Adrenal gland (tissue), 12 donors: ENCODE data around the gene C2CD3. TPM values are rescaled to one million over a fixed set of nuclear protein-coding genes. Genes with fewer than 3 reads are reported as not detected.
"Not testable (repeated sequence)": the region's sequence is repeated elsewhere in the genome, so short reads cannot be mapped to it uniquely, and the experiment has no call there.

ENCODE experiments used
- DNase-seq, 7 donors: peaks; one replicate each; pipeline ENCODE4 v3.0.0-alpha.2; 2019 to 2020
- H3K27ac ChIP-seq, 5 donors: fragments of 200-600 bp; sonication (generic) in 4 of 5; 1 replicate in 3 of 5; 2 replicates in 2 of 5; pipeline versions ENCODE4 v1.5.1 to v1.8.0; 2016 to 2020; ENCODE audit warnings: mild to moderate bottlenecking in 1 of 5
- H3K27me3 ChIP-seq: fragments of 200-600 bp; 2 replicates; pipeline ENCODE4 v1.8.0; 2021
- H3K36me3 ChIP-seq, 2 donors: fragments of 200-600 bp; replicated peaks in 1 of 2; 1 replicate in 1 of 2; 2 replicates in 1 of 2; pipeline versions ENCODE4 v1.5.1 to v1.8.0; 2018 to 2022
- H3K4me1 ChIP-seq, 2 donors: fragments of 200-600 bp; replicated peaks in 1 of 2; 1 replicate in 1 of 2; 2 replicates in 1 of 2; pipeline versions ENCODE4 v1.5.1 to v1.8.0; 2018 to 2021
- H3K4me3 ChIP-seq, 4 donors: fragments of 200-600 bp; sonication (generic) in 3 of 4; one replicate each; pipeline ENCODE4 v1.5.1; 2016 to 2018
- H3K9me3 ChIP-seq, 3 donors: fragments of 200-600 bp; sonication (generic) in 1 of 3; replicated peaks in 1 of 3; 1 replicate in 2 of 3; 2 replicates in 1 of 3; pipeline versions ENCODE4 v1.5.1 to v1.8.0; 2016 to 2021
- POLR2A ChIP-seq, 2 donors: fragments of 450-650 bp; IDR thresholded peaks; one replicate each; pipeline ENCODE4 v1.6.1; 2017; ENCODE audit warnings: antibody characterized with exemption in 2 of 2, mild to moderate bottlenecking in 2 of 2, moderate library complexity in 1 of 2
- WGBS, 4 donors: extraction: QIAGEN DNeasy Blood & Tissue Kit in 2 of 4; methylation state at CpG; one replicate each; pipeline versions ENCODE4 v1.1.5 to v1.1.7; 2013 to 2017; 5-methylcytosine and 5-hydroxymethylcytosine counted together
- intact Hi-C, 2 donors: fragments of 100-400 bp; cut with DNase I; formaldehyde crosslinking; loops; one replicate each; pipeline versions ENCODE4 v1.14.1 to v1.15.0; 2022 to 2023
- polyA plus RNA-seq, 3 donors: library from polyadenylated mRNA; stranded (reverse); fragments of 200-250 nt in 2 of 3; fragments of 350-450 nt in 1 of 3; fragmentation: Illumina TruSeq in 1 of 3; extraction: RNeasy Lipid Tissue Mini Kit (QIAGEN cat#74804) in 1 of 3; gene quantifications; one replicate each; pipeline ENCODE4 v1.2.3, GENCODE V29; 2013 to 2014
- total RNA-seq, 9 donors: library from RNA; depleted of rRNA in 4 of 9; stranded (reverse); fragments of >200 nt in 4 of 9; fragments of 120-200 nt in 1 of 9; fragmentation: NEBNext Ultra II Directional in 1 of 9; extraction: Animal tissue kit (Norgen Biotek cat#: 25700) in 1 of 9; gene quantifications; one replicate each; pipeline versions ENCODE4 v1.1.0 to v1.2.4, GENCODE V29; 2013 to 2023
- TF ChIP-seq, protein P1 (sequence below), 6 experiments: fragments of 450-650 bp in 4 of 6; fragments of 200-600 bp in 2 of 6; sonication (generic) in 1 of 6; IDR thresholded peaks; 1 replicate in 5 of 6; 2 replicates in 1 of 6; pipeline versions ENCODE4 v1.5.1 to v1.8.0; 2016 to 2021; ENCODE audit warnings: antibody characterized with exemption in 6 of 6, mild to moderate bottlenecking in 2 of 6, moderate library complexity in 1 of 6
- donor health status: healthy with polysubstance abuse.
- donor health status: Bipolar disorder and iron deficiency.
- donor health status: DM: yes; HTN: yes; CAD: no.
- donor health status: DM: no; HTN: no; CAD: no.
- donor health status: DM: no; HTN: no; CAD: no.
- donor health status: DM: yes; HTN: yes; CAD: no.

Gene C2CD3
- total and polyA plus RNA-seq, 12 donors: 14.5 to 42.8 (median 25.5) TPM

DNA sequence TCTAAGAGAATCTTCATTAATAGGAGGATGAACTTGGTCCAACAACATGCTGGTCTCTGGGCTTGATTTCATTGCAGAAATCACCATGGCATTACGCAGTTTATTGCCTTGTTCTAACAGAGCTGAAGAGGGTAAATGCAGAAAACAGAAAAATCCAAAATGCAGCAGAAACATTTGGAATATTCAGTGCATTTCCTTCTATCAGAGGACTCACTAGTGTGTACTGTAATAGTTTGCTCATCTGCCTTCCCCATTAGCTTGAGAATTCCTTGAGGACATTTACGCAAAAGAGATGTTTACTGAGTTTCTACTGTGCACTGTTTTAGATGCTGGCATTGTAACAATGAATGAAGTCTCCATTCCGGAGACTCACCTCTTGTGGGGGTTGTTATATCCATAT, 37.4 kb downstream of the C2CD3 start:
- Histone ChIP-seq H3K9me3 (no peaks in the 10 kb centered on the region), H3K4me1 (peaks cover 6 to 8% of the 10 kb centered on the region in 2 donors), H3K36me3 (peaks cover 0 to 12% of the 10 kb centered on the region in 2 donors), H3K27me3 (no peaks in the 10 kb centered on the region), H3K4me3 (no peak overlapping the region), H3K27ac (no peak overlapping the region)
- no peak for DNase-seq
- no peak for TF ChIP-seq POLR2A (IDR thresholded peaks at IDR 0.05)
- TF ChIP-seq, protein P1, sequence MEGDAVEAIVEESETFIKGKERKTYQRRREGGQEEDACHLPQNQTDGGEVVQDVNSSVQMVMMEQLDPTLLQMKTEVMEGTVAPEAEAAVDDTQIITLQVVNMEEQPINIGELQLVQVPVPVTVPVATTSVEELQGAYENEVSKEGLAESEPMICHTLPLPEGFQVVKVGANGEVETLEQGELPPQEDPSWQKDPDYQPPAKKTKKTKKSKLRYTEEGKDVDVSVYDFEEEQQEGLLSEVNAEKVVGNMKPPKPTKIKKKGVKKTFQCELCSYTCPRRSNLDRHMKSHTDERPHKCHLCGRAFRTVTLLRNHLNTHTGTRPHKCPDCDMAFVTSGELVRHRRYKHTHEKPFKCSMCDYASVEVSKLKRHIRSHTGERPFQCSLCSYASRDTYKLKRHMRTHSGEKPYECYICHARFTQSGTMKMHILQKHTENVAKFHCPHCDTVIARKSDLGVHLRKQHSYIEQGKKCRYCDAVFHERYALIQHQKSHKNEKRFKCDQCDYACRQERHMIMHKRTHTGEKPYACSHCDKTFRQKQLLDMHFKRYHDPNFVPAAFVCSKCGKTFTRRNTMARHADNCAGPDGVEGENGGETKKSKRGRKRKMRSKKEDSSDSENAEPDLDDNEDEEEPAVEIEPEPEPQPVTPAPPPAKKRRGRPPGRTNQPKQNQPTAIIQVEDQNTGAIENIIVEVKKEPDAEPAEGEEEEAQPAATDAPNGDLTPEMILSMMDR (IDR thresholded peaks at IDR 0.05): no peak
- intact Hi-C loops: no loop called here
- 95 to 98% (median 97%) methylated on average over 3 of the region's 3 CpGs for WGBS, 4 donors

DNA sequence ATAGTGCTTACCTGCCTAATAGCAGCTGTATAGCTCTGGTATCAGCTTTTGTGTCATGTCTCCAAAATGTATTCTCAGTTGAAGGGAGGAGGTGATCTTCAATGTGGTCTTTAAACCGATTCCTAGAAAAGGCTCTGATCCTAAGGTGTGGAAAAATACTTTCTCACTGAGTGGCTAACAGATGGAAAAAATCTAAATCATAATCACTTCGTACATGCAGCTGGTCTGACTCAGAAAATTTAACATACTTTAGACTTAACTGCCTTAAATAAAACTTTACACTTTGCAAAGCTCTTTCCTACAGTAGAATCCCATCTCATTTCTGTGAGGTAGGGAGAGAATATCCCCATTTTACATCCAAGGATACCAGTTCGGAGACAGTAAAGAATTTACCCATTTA, 38.0 kb downstream of the C2CD3 start:
- Histone ChIP-seq H3K36me3 (peaks cover 0 to 12% of the 10 kb centered on the region in 2 donors), H3K4me1 (peaks cover under 1 to 2% of the 10 kb centered on the region in 2 donors), H3K4me3 (no peak overlapping the region), H3K27me3 (no peaks in the 10 kb centered on the region), H3K27ac (no peak overlapping the region), H3K9me3 (no peaks in the 10 kb centered on the region)
- DNase-seq: no peak
- TF ChIP-seq, protein P1 (IDR thresholded peaks at IDR 0.05): no peak
- no peak for TF ChIP-seq POLR2A (IDR thresholded peaks at IDR 0.05)
- intact Hi-C loops: no loop called here
- whole genome bisulfite sequencing, 4 donors: 85 to 97% (median 91%) methylated on average over 3 of the region's 3 CpGs

DNA sequence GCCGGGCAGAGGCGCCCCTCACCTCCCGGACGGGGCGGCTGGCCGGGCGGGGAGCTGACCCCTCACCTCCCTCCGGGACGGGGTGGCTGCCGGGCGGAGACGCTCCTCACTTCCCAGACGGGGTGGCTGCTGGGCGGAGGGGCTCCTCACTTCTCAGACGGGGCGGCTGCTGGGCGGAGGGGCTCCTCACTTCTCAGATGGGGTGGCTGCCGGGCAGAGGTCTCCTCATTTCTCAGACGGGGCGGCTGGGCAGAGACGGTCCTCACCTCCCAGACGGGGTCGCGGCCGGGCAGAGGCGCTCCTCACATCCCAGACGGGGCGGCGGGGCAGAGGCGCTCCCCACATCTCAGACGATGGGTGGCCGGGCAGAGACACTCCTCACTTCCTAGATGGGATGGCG, 41.7 kb downstream of the C2CD3 start:
- WGBS, 4 donors: 94 to 99% (median 98%) methylated on average over 9 to 21 of the region's 33 CpGs; no CpG with 5 or more reads in 1 of the 4 donors
- intact Hi-C loops, DNase-seq, H3K4me1 ChIP-seq, H3K27ac ChIP-seq, H3K4me3 ChIP-seq, H3K9me3 ChIP-seq, H3K27me3 ChIP-seq: not testable (repeated sequence)
- H3K36me3 ChIP-seq: peaks cover 0 to 12% of the 10 kb centered on the region in 2 donors

DNA sequence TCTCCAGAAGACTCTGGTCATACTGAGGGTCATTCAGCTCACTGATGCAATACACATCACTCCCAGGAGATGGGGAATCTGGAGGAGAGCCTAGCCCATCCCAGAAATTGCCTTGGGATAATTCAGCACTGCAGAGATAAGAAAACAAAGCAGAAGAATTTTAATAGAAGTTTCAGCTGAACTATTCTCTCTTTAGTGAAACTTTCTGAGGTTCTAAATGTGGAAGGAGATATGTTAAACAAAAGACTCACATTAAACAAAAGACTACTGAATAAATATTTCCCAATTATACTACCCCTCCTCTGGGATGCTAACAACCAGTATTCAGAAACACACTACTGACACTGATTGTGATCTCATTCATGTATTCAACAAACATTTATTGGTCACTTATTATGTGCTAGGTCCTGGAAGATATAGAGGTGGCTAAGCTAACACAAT, 47.8 kb downstream of the C2CD3 start:
- TF ChIP-seq POLR2A (IDR thresholded peaks at IDR 0.05): no peak
- TF ChIP-seq, protein P1 (IDR thresholded peaks at IDR 0.05): peak in 2 of 6 experiments; percentile 19 to 25
- Histone ChIP-seq H3K27me3 (no peaks in the 10 kb centered on the region), H3K4me1 (no peaks in the 10 kb centered on the region), H3K36me3 (no peaks in the 10 kb centered on the region), H3K9me3 (no peaks in the 10 kb centered on the region), H3K27ac (no peak overlapping the region), H3K4me3 (no peak overlapping the region)
- intact Hi-C loops: no loop called here
- DNase-seq: peak in 3 of 7 donors; percentile 18 to 50 (median 19)

DNA sequence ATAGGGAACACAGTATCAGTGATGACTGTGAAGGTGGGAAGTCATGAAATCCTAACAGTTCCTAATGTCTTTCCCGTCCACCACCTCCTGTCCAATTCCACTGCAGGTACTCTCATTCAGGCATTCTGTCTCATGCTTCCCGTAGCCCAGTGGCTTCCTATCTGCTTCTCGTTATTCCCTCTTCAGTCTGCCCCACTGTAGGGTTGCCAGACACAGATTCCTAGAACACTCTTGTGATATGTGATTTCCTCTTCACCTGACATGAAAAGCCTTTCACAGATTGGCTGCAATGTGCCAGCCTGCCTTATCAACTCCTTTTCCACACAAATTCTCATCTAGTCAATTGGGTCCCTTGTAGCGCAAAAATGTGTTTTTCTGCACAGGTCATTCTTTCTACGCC, 49.0 kb downstream of the C2CD3 start:
- Histone ChIP-seq H3K27me3 (no peaks in the 10 kb centered on the region), H3K36me3 (peaks cover 0 to 6% of the 10 kb centered on the region in 2 donors), H3K4me1 (no peaks in the 10 kb centered on the region), H3K27ac (no peak overlapping the region), H3K9me3 (no peaks in the 10 kb centered on the region), H3K4me3 (no peak overlapping the region)
- intact Hi-C loops: no loop called here
- no peak for TF ChIP-seq POLR2A (IDR thresholded peaks at IDR 0.05)
- TF ChIP-seq, protein P1 (IDR thresholded peaks at IDR 0.05): no peak
- 96 to 98% (median 97%) methylated on average over 5 of the region's 5 CpGs for WGBS, 4 donors
- no peak for DNase-seq

DNA sequence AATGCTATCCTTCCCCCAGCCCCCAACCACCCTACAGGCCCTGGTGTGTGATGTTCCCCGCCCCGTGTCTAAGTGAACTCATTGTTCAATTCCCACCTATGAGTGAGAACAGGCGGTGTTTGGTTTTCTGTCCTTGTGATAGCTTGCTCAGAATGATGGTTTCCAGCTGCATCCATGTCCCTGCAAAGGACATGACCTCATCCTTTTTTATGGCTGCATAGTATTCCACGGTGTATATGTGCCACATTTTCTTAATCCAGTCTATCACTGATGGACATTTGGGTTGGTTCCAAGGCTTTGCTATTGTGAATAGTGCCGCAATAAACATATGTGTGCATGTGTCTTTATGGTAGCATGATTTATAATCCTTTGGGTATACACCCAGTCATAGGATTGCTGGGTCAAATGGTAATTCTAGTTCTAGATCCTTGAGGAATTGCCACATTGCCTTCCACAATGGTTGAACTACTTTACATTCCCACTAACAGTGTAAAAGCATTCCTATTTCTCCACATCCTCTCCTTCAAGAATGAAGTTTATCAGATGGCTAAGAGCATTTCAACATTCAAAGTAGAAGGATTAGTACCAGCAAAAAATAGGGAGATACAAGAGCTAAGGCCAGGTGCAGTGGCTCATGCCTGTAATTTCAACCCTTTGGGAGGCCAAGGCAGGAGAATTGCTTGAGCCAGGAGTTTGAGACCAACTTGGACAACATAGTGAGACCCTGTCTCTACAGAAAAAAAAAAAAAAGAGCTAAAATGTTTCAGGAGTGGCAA, 50.4 kb downstream of the C2CD3 start:
- H3K9me3 ChIP-seq, H3K36me3 ChIP-seq, H3K27ac ChIP-seq, DNase-seq, H3K4me1 ChIP-seq, intact Hi-C loops, H3K4me3 ChIP-seq, H3K27me3 ChIP-seq: not testable (repeated sequence)
- 95 to 100% (median 97%) methylated on average over 5 of the region's 5 CpGs for WGBS, 4 donors
